Measurements from ENCODE around the gene CCDC60.

- TF ChIP-seq TAF1 (IDR thresholded peaks at IDR 0.05; ENCODE audit: low read depth, low read length) = no peak
- no peak for TF ChIP-seq POLR2A (IDR thresholded peaks at IDR 0.05; ENCODE audit: low read depth, low read length)
- no peak for TF ChIP-seq POLR2AphosphoS5 (IDR thresholded peaks at IDR 0.05; ENCODE audit: low read depth, low read length)
- no peak for TF ChIP-seq POU2F2 (IDR thresholded peaks at IDR 0.05; ENCODE audit: low read depth, low read length)
- TF ChIP-seq PAX5 (IDR thresholded peaks at IDR 0.05; ENCODE audit: insufficient read depth, low read length, severe bottlenecking) = no peak
- TF ChIP-seq SPI1 (IDR thresholded peaks at IDR 0.05; ENCODE audit: low read depth, low read length) = no peak
Observed at GRCh38 chr12:119468296-119468695, 133.8 kb downstream of the CCDC60 start.

All from GM12891 (cell line).